Measurements from ENCODE around the gene PBOV1. TPM values are rescaled to one million over a fixed set of nuclear protein-coding genes. Genes with fewer than 3 reads are reported as not detected.
A peak's percentile ranks its signal among the peaks of the same experiment; 100 is the strongest.

PBOV1 gene
- total and polyA plus RNA-seq, 12 donors = not detected

DNA sequence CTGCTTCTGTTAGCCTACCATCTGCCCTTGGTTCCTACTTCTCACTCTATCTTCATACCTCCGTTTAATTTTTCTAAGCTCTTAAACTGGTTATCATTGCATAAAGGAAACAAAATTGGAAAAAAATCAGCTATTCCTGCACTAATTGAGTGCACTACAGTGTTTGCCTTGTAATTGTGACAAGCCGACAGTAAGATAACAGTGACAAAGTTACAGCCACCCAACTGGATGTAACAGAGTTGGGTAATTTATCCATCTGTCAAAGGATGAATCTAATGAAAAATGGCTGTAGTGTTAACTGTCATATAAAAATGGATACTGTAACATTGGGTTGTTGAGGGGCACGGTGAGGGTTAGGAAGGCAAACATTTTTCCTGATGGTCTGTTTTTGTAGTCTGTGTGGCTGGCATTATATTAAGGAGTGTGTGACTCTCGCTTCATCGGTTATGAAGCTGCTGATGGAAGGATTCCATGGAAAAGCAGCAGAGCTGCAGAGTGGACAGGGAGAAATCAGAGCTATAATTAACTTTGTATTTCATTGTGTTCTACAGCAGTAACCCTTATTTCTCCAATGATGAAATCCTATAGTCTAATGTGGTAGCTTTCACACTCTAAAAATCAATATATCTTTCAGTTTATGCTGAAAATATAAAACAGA is 12.7 kb downstream of the PBOV1 start:
- Histone ChIP-seq H3K4me1 (replicated peaks in 1 of 2) (no peaks in the 10 kb centered on the region), H3K27me3 (peaks cover 6% of the 10 kb centered on the region), H3K9me3 (replicated peaks in 1 of 3) (no peaks in the 10 kb centered on the region), H3K36me3 (replicated peaks in 1 of 2) (no peaks in the 10 kb centered on the region), H3K4me3 (no peak overlapping the region), H3K27ac (peak overlapping the region in 1 of 5 donors; percentile 41)
- intact Hi-C loops (cut with DNase I) = no loop called here
- 51 to 58% (median 58%) methylated on average over 5 of the region's 5 CpGs for WGBS, 4 donors
- no peak for DNase-seq
- no peak for TF ChIP-seq POLR2A (IDR thresholded peaks at IDR 0.05)
- TF ChIP-seq, protein P1, sequence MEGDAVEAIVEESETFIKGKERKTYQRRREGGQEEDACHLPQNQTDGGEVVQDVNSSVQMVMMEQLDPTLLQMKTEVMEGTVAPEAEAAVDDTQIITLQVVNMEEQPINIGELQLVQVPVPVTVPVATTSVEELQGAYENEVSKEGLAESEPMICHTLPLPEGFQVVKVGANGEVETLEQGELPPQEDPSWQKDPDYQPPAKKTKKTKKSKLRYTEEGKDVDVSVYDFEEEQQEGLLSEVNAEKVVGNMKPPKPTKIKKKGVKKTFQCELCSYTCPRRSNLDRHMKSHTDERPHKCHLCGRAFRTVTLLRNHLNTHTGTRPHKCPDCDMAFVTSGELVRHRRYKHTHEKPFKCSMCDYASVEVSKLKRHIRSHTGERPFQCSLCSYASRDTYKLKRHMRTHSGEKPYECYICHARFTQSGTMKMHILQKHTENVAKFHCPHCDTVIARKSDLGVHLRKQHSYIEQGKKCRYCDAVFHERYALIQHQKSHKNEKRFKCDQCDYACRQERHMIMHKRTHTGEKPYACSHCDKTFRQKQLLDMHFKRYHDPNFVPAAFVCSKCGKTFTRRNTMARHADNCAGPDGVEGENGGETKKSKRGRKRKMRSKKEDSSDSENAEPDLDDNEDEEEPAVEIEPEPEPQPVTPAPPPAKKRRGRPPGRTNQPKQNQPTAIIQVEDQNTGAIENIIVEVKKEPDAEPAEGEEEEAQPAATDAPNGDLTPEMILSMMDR (IDR thresholded peaks at IDR 0.05) = no peak

DNA sequence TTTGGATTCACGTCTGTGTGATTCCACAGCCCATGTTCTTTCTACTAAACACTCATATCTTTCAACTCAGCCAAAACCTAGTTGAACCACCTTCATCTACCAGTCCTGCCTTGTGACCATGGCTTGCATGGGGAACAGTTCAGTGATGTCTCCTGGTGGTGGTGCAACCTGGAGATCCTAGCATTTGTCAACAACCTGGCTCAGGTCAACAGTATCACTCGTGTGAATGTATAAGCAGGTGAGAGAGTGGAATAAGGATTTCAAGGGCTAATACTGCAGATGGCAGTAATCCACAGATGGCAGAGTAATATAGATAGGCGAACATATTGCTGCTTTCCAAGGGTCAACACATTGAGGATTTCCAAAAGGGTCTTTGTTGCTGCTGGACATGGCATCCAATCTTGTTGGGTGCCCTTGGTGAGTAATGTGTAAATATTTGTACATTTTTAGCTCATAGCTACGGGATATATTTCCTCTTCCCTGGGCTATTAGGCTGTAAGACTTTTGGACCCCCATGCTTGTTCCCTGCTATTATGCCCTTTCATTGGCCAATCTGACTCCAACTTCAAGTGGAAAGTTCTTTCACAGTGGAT is 13.4 kb downstream of the PBOV1 start:
- intact Hi-C loops (cut with DNase I) = no loop called here

GRCh38 chr6:138204303-138204702 is 14.0 kb downstream of the PBOV1 start:
- H3K4me1 ChIP-seq (replicated peaks in 1 of 2) = no peaks in the 10 kb centered on the region
- H3K27ac ChIP-seq = no peak overlapping the region
- no peaks in the 10 kb centered on the region for H3K9me3 ChIP-seq (replicated peaks in 1 of 3)
- no peaks in the 10 kb centered on the region for H3K36me3 ChIP-seq (replicated peaks in 1 of 2)
- intact Hi-C loops (cut with DNase I) = no loop called here
- H3K4me3 ChIP-seq = no peak overlapping the region
- H3K27me3 ChIP-seq = no peaks in the 10 kb centered on the region
- TF ChIP-seq POLR2A (IDR thresholded peaks at IDR 0.05) = no peak
- TF ChIP-seq, protein P1 (IDR thresholded peaks at IDR 0.05) = no peak
- DNase-seq = no peak

More for the DNA sequence above, 13.4 kb downstream of the PBOV1 start:
- Histone ChIP-seq H3K27me3 (peaks cover under 1% of the 10 kb centered on the region), H3K36me3 (replicated peaks in 1 of 2) (no peaks in the 10 kb centered on the region), H3K4me3 (no peak overlapping the region), H3K27ac (no peak overlapping the region), H3K4me1 (replicated peaks in 1 of 2) (no peaks in the 10 kb centered on the region), H3K9me3 (replicated peaks in 1 of 3) (no peaks in the 10 kb centered on the region)
- 76 to 85% (median 80%) methylated on average over 4 of the region's 4 CpGs for WGBS, 4 donors
- TF ChIP-seq POLR2A (IDR thresholded peaks at IDR 0.05) = no peak
- TF ChIP-seq, protein P1 (IDR thresholded peaks at IDR 0.05) = no peak
- no peak for DNase-seq

- no peak for TF ChIP-seq POLR2A (IDR thresholded peaks at IDR 0.05)
- TF ChIP-seq, protein P1 (IDR thresholded peaks at IDR 0.05) = no peak
- Histone ChIP-seq H3K27ac (no peak overlapping the region), H3K27me3 (no peaks in the 10 kb centered on the region), H3K9me3 (replicated peaks in 1 of 3) (no peaks in the 10 kb centered on the region), H3K4me1 (replicated peaks in 1 of 2) (no peaks in the 10 kb centered on the region), H3K36me3 (replicated peaks in 1 of 2) (no peaks in the 10 kb centered on the region), H3K4me3 (no peak overlapping the region)
- WGBS, 4 donors = 71 to 91% (median 81%) methylated on average over 2 of the region's 2 CpGs
- intact Hi-C loops (cut with DNase I) = no loop called here
- DNase-seq = no peak
These were observed 15.0 kb downstream of the PBOV1 start for GRCh38 chr6:138203315-138203714.
